HepG2 (cell line): Measurements from ENCODE around the gene CPNE5. TPM values are rescaled to one million over a fixed set of nuclear protein-coding genes. Genes with fewer than 3 reads are reported as not detected.

Experiments
- ATAC-seq: fragments of 200-7000 bp; cut with Tn5 transposase; 3 replicates; pipeline ENCODE4 v1.9.1; 2020; ENCODE audit warnings: mild to moderate bottlenecking, moderate library complexity
- BruUV-seq: library from RNA; stranded (reverse); fragments of 400-500 nt; replicated peaks from 2 replicates; lab custom pipeline; 2021; lab: Mats Ljungman, UMichigan
- CTCF ChIA-PET: fragments of 300-600 bp; formaldehyde crosslinking; extraction: SDS; loops from one replicate; lab custom pipeline; 2021; ENCODE audit warnings: low total read pairs, inconsistent platforms, low intra/inter-chr PET ratio; lab: Yijun Ruan, JAX
- POLR2A ChIA-PET: fragments of 350-600 bp; sonication (Branson Sonifier 250); formaldehyde crosslinking; loops from one replicate; lab custom pipeline; 2020; ENCODE audit warnings: antibody characterized with exemption, inconsistent platforms; lab: Yijun Ruan, JAX
- DNase-seq: peaks from one replicate; pipeline ENCODE4 v3.0.0-alpha.2; 2015; ENCODE audit warnings: low spot score
- FAIRE-seq: peaks from 3 replicates; lab custom pipeline; 2011; peaks lifted over from hg19 to GRCh38; lab: Jason Lieb, UNC
- H2AFZ ChIP-seq: one replicate; pipeline ENCODE4 v1.6.1; 2011; ENCODE audit warnings: low read length, inconsistent platforms
- H3K27ac ChIP-seq: fragments of 300-600 bp; 3 replicates; pipeline ENCODE4 v1.8.0; 2011; ENCODE audit warnings: mixed run types, mild to moderate bottlenecking, mixed read lengths, low read length, inconsistent platforms; ENCODE audit not compliant: insufficient read depth; ENCODE audit errors: extremely low read length
- H3K27me3 ChIP-seq, 2 experiments: fragments of 200-600 bp in 1 of 2; 2 replicates in 1 of 2; 3 replicates in 1 of 2; pipeline versions ENCODE4 v1.6.0 to v1.8.0; 2011; ENCODE audit warnings: low read length in 2 of 2, mild to moderate bottlenecking in 2 of 2, moderate library complexity in 2 of 2, inconsistent platforms in 1 of 2; ENCODE audit not compliant: insufficient read depth in 2 of 2, control insufficient read depth in 1 of 2
- H3K36me3 ChIP-seq, 2 experiments: fragments of 200-600 bp in 1 of 2; replicated peaks in 1 of 2; 2 replicates in 1 of 2; 3 replicates in 1 of 2; pipeline versions ENCODE4 v1.5.1 to v1.8.0; 2011; ENCODE audit warnings: low read length in 2 of 2, inconsistent platforms in 1 of 2; ENCODE audit not compliant: insufficient read depth in 2 of 2, control insufficient read depth in 1 of 2
- H3K4me1 ChIP-seq: 2 replicates; pipeline ENCODE4 v1.5.1; 2012; ENCODE audit warnings: low read length, inconsistent platforms; ENCODE audit not compliant: insufficient read depth
- H3K4me2 ChIP-seq: 2 replicates; pipeline ENCODE4 v1.6.0; 2011; ENCODE audit warnings: low read depth, low read length, inconsistent platforms
- H3K4me3 ChIP-seq, 3 experiments: fragments of 200-600 bp in 1 of 3; sonication (generic), shearing (Covaris generic) in 1 of 3; replicated peaks in 1 of 3; 2 replicates each; pipeline ENCODE4 v1.5.1; 2011 to 2016; ENCODE audit warnings: low read length in 3 of 3, inconsistent platforms in 2 of 3, low read depth in 2 of 3, mild to moderate bottlenecking in 2 of 3, control low read depth in 1 of 3, mixed read lengths in 1 of 3; ENCODE audit not compliant: insufficient read depth in 1 of 3
- H3K79me2 ChIP-seq: one replicate; pipeline ENCODE4 v1.6.1; 2011; ENCODE audit warnings: low read length, inconsistent platforms; ENCODE audit not compliant: insufficient read depth
- H3K9ac ChIP-seq: 2 replicates; pipeline ENCODE4 v1.6.0; 2011; ENCODE audit warnings: mild to moderate bottlenecking, low read depth, low read length, inconsistent platforms; ENCODE audit not compliant: insufficient read depth
- H3K9me3 ChIP-seq: 2 replicates; pipeline ENCODE4 v1.5.1; 2012; ENCODE audit warnings: mild to moderate bottlenecking, low read length
- H4K20me1 ChIP-seq: 2 replicates; pipeline ENCODE4 v1.6.0; 2011; ENCODE audit warnings: inconsistent platforms, mild to moderate bottlenecking, low read length, moderate library complexity; ENCODE audit not compliant: insufficient read depth
- FOSL2 ChIP-seq: sonication (generic); formaldehyde crosslinking; IDR thresholded peaks from 2 replicates; pipeline ENCODE4 v1.4.0; 2020; ENCODE audit warnings: missing genetic modification reagents
- GATA4 ChIP-seq: sonication (generic); IDR thresholded peaks from 2 replicates; pipeline ENCODE4 v1.6.1; 2016; ENCODE audit warnings: antibody characterized with exemption, low read depth, borderline replicate concordance
- HNRNPK ChIP-seq: fragments of 200-400 bp; formaldehyde crosslinking; IDR thresholded peaks from 2 replicates; pipeline ENCODE4 v1.6.1; 2018; ENCODE audit warnings: low read length, low read depth, moderate library complexity, mild to moderate bottlenecking; ENCODE audit not compliant: poor library complexity, severe bottlenecking
- KDM5B ChIP-seq: sonication (generic); formaldehyde crosslinking; IDR thresholded peaks from 2 replicates; pipeline ENCODE4 v1.4.0; 2020; ENCODE audit warnings: missing genetic modification reagents, mild to moderate bottlenecking, borderline replicate concordance
- NFE2 ChIP-seq: sonication (generic); formaldehyde crosslinking; IDR thresholded peaks from 2 replicates; pipeline ENCODE4 v1.4.0; 2020; ENCODE audit warnings: missing genetic modification reagents
- SMAD3 ChIP-seq: sonication (generic); formaldehyde crosslinking; IDR thresholded peaks from 2 replicates; pipeline ENCODE4 v1.4.0; 2020; ENCODE audit warnings: missing genetic modification reagents
- SMARCE1 ChIP-seq: fragments of 450-650 bp; IDR thresholded peaks from 2 replicates; pipeline ENCODE4 v1.6.1; 2017; ENCODE audit warnings: borderline replicate concordance
- TBL1XR1 ChIP-seq: fragments of 150-350 bp; IDR thresholded peaks from 2 replicates; pipeline ENCODE4 v1.6.1; 2014; ENCODE audit warnings: borderline replicate concordance, low read length; ENCODE audit not compliant: partially characterized antibody
- TERF1 ChIP-seq: sonication (generic); formaldehyde crosslinking; IDR thresholded peaks from 2 replicates; pipeline ENCODE4 v1.8.0; 2022; ENCODE audit warnings: mild to moderate bottlenecking, missing genetic modification reagents, moderate library complexity
- ZBTB3 ChIP-seq: sonication (generic); formaldehyde crosslinking; IDR thresholded peaks from 2 replicates; pipeline ENCODE4 v1.4.0; 2020; ENCODE audit warnings: low read depth, mild to moderate bottlenecking, moderate library complexity, missing genetic modification reagents, borderline replicate concordance
- ZMAT3 ChIP-seq: sonication (generic); formaldehyde crosslinking; conservative IDR thresholded peaks from 2 replicates; pipeline ENCODE4 v1.7.0; 2021; ENCODE audit warnings: missing genetic modification reagents
- ZNF530 ChIP-seq: sonication (generic); formaldehyde crosslinking; IDR thresholded peaks from 2 replicates; pipeline ENCODE4 v1.5.0; 2020; ENCODE audit warnings: low read depth, mild to moderate bottlenecking, missing genetic modification reagents
- ZNF720 ChIP-seq: sonication (generic); formaldehyde crosslinking; IDR thresholded peaks from 2 replicates; pipeline ENCODE4 v1.4.0; 2020; ENCODE audit warnings: missing genetic modification reagents
- ZNF766 ChIP-seq: sonication (generic); formaldehyde crosslinking; IDR thresholded peaks from 2 replicates; pipeline ENCODE4 v1.5.0; 2020; ENCODE audit warnings: missing genetic modification reagents, borderline replicate concordance
- ZNF773 ChIP-seq: sonication (generic); formaldehyde crosslinking; IDR thresholded peaks from 2 replicates; pipeline ENCODE4 v1.4.0; 2020; ENCODE audit warnings: missing genetic modification reagents, borderline replicate concordance
- WGBS: methylation state at CpG from one replicate; pipeline ENCODE4 v1.1.6; 2017; ENCODE audit warnings: low lambda C conversion rate; 5-methylcytosine and 5-hydroxymethylcytosine counted together
- in situ Hi-C: cut with HindIII; loops from 2 replicates; pipeline ENCODE4 v1.10.0; 2017; ENCODE audit warnings: low pct_unique_long_range_greater_than_20kb; ENCODE audit not compliant: extremely low pct_ligation_motif_present
- intact Hi-C: fragments of 100-400 bp; cut with micrococcal nuclease; formaldehyde crosslinking; loops from one replicate; pipeline ENCODE4 v1.10.0; 2022; ENCODE audit not compliant: unreplicated experiment
- polyA plus RNA-seq, 8 experiments: library from polyadenylated mRNA; depleted of rRNA in 3 of 8; stranded (reverse) in 7 of 8; unstranded in 1 of 8; fragments of >200 nt; fragmentation: Illumina TruSeq in 4 of 8; extraction: Trizol in 4 of 8; gene quantifications; 2 replicates each; pipeline versions ENCODE4 v1.2.1 to v1.2.3, GENCODE V29; 2011 to 2016; ENCODE audit warnings: low read depth in 4 of 8, missing spikeins in 1 of 8, mixed read lengths in 1 of 8; ENCODE audit not compliant: insufficient read depth in 1 of 8
- total RNA-seq, 5 experiments: library from RNA; depleted of rRNA; stranded (reverse); fragments of >200 nt; fragmentation: Illumina TruSeq; extraction: Trizol; gene quantifications; 2 replicates each; pipeline ENCODE4 v1.2.3, GENCODE V29; 2016; ENCODE audit warnings: low read depth in 1 of 5
- TF ChIP-seq, protein P1 (sequence below): sonication (generic); formaldehyde crosslinking; IDR thresholded peaks from 2 replicates; pipeline ENCODE4 v1.4.0; 2020; ENCODE audit warnings: missing genetic modification reagents, borderline replicate concordance
- TF ChIP-seq, protein P2 (sequence below): sonication (generic); formaldehyde crosslinking; IDR thresholded peaks from 2 replicates; pipeline ENCODE4 v1.9.0; 2022; ENCODE audit warnings: low read depth, missing genetic modification reagents

The CPNE5 gene
- total and polyA plus RNA-seq, 2 of the 13 experiments (the other 11 are each of a cell fraction or from before 2014, with no cell fraction given): 0.16 TPM; not detected in 1

DNA sequence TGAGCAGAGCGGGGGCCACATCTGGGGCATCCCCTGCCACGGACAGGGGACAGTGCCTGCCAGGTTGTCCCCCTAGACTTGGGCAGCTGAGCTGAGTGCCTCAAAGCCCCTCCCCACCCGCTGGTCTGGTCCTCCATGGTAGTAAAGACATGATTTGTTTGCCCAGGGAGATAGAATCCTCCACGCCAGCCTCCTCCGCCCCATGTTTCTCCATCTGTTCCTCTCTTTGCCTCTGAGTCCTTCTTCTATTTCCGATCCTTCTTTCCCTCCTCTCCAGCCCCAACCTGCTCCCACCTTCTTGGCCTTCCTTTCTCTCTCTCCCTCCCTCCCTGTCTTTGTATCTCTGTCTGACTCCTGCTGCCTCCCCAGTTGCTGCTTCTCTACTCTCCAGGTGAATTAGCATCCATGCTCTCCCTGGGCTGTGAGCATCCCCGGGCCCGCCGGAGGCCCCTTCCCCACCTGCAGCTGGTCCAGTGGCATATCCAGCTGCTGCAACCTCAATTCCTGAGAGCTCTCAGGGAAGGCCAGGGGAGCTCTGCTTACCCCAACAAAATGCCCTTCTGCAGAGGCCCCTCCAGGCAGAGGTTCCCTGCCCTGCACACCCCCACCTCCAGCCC is 45.8 kb downstream of the CPNE5 start:
- no peak for FAIRE-seq
- TF ChIP-seq ZMAT3 (CRISPR knock-in tag) (no peak), ZNF720 (CRISPR knock-in tag) (no peak), ZNF530 (no peak), HNRNPK (no peak), FOSL2 (CRISPR knock-in tag) (no peak), ZNF766 (CRISPR knock-in tag) (no peak), TERF1 (CRISPR knock-in tag) (no peak), KDM5B (CRISPR knock-in tag) (no peak), NFE2 (CRISPR knock-in tag) (no peak), TBL1XR1 (no peak), SMAD3 (CRISPR knock-in tag) (no peak), ZNF773 (CRISPR knock-in tag) (no peak), GATA4 (no peak), ZBTB3 (CRISPR knock-in tag) (no peak), SMARCE1 (no peak)
- TF ChIP-seq, protein P1, sequence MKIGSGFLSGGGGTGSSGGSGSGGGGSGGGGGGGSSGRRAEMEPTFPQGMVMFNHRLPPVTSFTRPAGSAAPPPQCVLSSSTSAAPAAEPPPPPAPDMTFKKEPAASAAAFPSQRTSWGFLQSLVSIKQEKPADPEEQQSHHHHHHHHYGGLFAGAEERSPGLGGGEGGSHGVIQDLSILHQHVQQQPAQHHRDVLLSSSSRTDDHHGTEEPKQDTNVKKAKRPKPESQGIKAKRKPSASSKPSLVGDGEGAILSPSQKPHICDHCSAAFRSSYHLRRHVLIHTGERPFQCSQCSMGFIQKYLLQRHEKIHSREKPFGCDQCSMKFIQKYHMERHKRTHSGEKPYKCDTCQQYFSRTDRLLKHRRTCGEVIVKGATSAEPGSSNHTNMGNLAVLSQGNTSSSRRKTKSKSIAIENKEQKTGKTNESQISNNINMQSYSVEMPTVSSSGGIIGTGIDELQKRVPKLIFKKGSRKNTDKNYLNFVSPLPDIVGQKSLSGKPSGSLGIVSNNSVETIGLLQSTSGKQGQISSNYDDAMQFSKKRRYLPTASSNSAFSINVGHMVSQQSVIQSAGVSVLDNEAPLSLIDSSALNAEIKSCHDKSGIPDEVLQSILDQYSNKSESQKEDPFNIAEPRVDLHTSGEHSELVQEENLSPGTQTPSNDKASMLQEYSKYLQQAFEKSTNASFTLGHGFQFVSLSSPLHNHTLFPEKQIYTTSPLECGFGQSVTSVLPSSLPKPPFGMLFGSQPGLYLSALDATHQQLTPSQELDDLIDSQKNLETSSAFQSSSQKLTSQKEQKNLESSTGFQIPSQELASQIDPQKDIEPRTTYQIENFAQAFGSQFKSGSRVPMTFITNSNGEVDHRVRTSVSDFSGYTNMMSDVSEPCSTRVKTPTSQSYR (CRISPR knock-in tag): no peak
- TF ChIP-seq, protein P2, sequence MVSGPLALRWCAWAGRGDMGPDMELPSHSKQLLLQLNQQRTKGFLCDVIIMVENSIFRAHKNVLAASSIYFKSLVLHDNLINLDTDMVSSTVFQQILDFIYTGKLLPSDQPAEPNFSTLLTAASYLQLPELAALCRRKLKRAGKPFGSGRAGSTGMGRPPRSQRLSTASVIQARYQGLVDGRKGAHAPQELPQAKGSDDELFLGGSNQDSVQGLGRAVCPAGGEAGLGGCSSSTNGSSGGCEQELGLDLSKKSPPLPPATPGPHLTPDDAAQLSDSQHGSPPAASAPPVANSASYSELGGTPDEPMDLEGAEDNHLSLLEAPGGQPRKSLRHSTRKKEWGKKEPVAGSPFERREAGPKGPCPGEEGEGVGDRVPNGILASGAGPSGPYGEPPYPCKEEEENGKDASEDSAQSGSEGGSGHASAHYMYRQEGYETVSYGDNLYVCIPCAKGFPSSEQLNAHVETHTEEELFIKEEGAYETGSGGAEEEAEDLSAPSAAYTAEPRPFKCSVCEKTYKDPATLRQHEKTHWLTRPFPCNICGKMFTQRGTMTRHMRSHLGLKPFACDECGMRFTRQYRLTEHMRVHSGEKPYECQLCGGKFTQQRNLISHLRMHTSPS (CRISPR knock-in tag): no peak
- peaks cover 14 to 75% of the 10 kb centered on the region in 2 experiments; a peak in 4 of 5 replicates for H3K27me3 ChIP-seq
- BruUV-seq: no TSS peak
- intact Hi-C loops (no loop called here), in situ Hi-C loops (no loop called here)
- no peaks in the 10 kb centered on the region for H3K79me2 ChIP-seq
- 32% methylated on average over 9 of the region's 9 CpGs for WGBS
- no peaks in the 10 kb centered on the region for H3K9me3 ChIP-seq
- no peaks in the 10 kb centered on the region for H3K36me3 ChIP-seq
- H3K4me3 ChIP-seq: no peak overlapping the region
- ChIA-PET CTCF (no interaction called here), POLR2A (no interaction called here)
- no peak overlapping the region for H3K27ac ChIP-seq
- H3K4me2 ChIP-seq: no peak overlapping the region
- no peak for DNase-seq
- H4K20me1 ChIP-seq: no peaks in the 10 kb centered on the region
- no peak overlapping the region for H2AFZ ChIP-seq
- no peaks in the 10 kb centered on the region for H3K4me1 ChIP-seq
- no peak; the same call in 2 of the 3 replicates for ATAC-seq
- no peak overlapping the region for H3K9ac ChIP-seq
